BE2C (cell line): ENCODE measurements around the gene IRF2BP1.
"Not testable (repeated sequence)": the region's sequence is repeated elsewhere in the genome, so short reads cannot be mapped to it uniquely, and the experiment has no call there.

Experiments
- DNase-seq: peaks from one replicate; pipeline ENCODE4 v3.0.0-alpha.2; 2020
- H3K27me3 ChIP-seq: fragments of 250-450 bp; sonication (Bioruptor Pico); 2 replicates; pipeline ENCODE4 v1.5.1; 2020; ENCODE audit warnings: mild to moderate bottlenecking
- H3K36me3 ChIP-seq: fragments of 250-450 bp; sonication (Bioruptor Pico); 2 replicates; pipeline ENCODE4 v1.5.1; 2020; ENCODE audit warnings: mild to moderate bottlenecking
- H3K4me1 ChIP-seq: fragments of 250-450 bp; sonication (Bioruptor Pico); 2 replicates; pipeline ENCODE4 v1.5.1; 2020
- H3K4me3 ChIP-seq: 2 replicates; pipeline ENCODE4 v1.5.1; 2011; ENCODE audit warnings: low read depth, low read length
- H3K9me3 ChIP-seq: fragments of 250-450 bp; sonication (Bioruptor Pico); 2 replicates; pipeline ENCODE4 v1.5.1; 2020
- CTCF ChIP-seq: IDR thresholded peaks from 2 replicates; pipeline ENCODE4 v1.5.1; 2012; ENCODE audit warnings: mild to moderate bottlenecking, low read depth, low read length

Gene IRF2BP1

GRCh38 chr19:45873219-45873772 is 12.6 kb downstream of the IRF2BP1 start:
- peaks cover 9% of the 10 kb centered on the region for H3K27me3 ChIP-seq
- H3K36me3 ChIP-seq, result no peaks in the 10 kb centered on the region
- no peak overlapping the region for H3K4me3 ChIP-seq
- DNase-seq, result no peak
- H3K9me3 ChIP-seq, result no peaks in the 10 kb centered on the region
- no peak for TF ChIP-seq CTCF
- no peaks in the 10 kb centered on the region for H3K4me1 ChIP-seq

- H3K4me1 ChIP-seq, result no peaks in the 10 kb centered on the region
- no peak for DNase-seq
- peaks cover 15% of the 10 kb centered on the region for H3K27me3 ChIP-seq
- no peaks in the 10 kb centered on the region for H3K36me3 ChIP-seq
- no peak overlapping the region for H3K4me3 ChIP-seq
- TF ChIP-seq CTCF, result no peak
- H3K9me3 ChIP-seq, result no peaks in the 10 kb centered on the region
These were observed 13.6 kb downstream of the IRF2BP1 start for GRCh38 chr19:45872095-45872919.

DNA sequence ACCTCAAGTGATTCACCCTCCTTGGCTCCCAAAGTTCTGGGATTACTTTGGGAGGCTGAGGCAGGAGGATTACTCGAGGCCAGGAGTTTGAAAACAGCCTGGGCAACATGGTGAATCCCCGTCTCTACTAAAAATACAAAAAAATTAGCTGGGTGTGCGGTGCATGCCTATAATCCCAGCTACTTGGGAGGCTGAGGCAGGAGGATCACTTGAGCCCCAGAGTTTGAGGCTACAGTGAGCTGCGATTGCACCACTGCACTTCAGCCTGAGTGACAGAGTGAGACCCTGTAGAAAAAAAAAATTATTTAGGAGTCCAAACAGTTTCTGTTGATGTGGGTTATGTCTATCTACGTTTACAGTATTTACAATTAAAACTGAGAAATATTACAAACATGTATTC is 15.1 kb downstream of the IRF2BP1 start:
- H3K36me3 ChIP-seq, result no peaks in the 10 kb centered on the region
- no peaks in the 10 kb centered on the region for H3K9me3 ChIP-seq
- no peaks in the 10 kb centered on the region for H3K4me1 ChIP-seq
- DNase-seq, result no peak
- no peak for TF ChIP-seq CTCF
- peaks cover 30% of the 10 kb centered on the region for H3K27me3 ChIP-seq
- no peak overlapping the region for H3K4me3 ChIP-seq

DNA sequence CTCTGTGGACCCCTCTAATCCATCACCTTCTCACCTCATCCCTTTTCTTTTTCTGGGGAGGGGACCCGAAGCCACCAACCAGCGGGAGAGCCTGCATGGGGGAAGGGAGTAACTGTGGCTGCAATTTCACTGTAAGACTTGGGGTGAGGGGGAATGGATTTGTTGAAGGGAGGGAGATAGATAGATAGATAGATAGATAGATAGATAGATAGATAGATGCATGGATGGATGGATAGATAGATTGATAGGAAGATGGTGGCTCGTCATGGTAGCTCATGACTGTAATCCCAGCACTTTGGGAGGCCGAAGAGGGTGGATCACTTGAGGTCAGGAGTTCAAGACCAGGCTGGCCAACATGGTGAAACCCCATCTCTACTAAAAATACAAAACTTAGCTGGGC is 18.7 kb downstream of the IRF2BP1 start:
- not testable (repeated sequence) for H3K4me3 ChIP-seq, H3K4me1 ChIP-seq

DNA sequence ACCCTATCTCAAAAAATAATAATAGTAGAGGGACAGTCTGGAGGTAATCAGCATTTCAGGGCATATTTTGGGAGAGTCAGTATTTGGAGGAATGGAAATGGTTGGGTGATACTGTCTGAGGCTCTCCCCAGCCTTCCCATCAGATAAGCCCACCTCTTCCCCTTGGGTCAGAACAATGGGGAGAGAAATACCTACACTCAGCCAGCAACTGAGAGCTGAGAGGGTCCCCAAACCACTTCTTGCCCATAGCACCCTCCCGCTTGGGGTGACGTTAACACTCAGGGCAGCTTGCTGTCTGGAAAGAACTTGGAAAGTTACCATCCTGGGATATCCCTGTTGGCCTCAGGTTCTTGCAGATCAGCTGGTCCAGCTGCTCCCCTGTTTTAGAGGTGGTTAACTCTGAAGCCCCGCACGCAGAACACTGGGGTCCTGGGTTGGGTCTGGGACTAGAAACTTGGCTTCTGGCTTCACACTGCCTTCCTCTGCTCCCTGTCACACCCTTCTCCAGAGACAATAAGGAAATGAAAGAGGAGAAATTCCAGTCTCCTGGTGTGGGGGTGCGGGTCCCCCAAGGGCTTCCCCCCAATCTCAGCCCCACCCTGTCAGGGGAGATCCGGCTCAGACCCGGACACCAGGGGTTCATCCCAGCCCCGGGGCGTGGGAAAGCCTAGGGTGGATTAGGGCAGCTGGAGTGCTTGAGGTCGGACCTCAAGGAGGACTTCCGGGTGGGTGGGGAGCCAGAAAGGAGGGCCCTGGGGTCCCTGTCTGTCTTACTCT is 19.4 kb downstream of the IRF2BP1 start:
- Histone ChIP-seq H3K9me3 (no peaks in the 10 kb centered on the region), H3K27me3 (peaks cover 55% of the 10 kb centered on the region), H3K4me1 (no peaks in the 10 kb centered on the region), H3K36me3 (no peaks in the 10 kb centered on the region), H3K4me3 (no peak overlapping the region)
- no peak for DNase-seq
- TF ChIP-seq CTCF, result no peak

More for the DNA sequence above, 18.7 kb downstream of the IRF2BP1 start:
- H3K9me3 ChIP-seq, H3K36me3 ChIP-seq, DNase-seq: not testable (repeated sequence)
- H3K27me3 ChIP-seq, result peaks cover 55% of the 10 kb centered on the region

GRCh38 chr19:45865269-45865948 is 20.5 kb downstream of the IRF2BP1 start:
- H3K4me3 ChIP-seq, result no peak overlapping the region
- H3K4me1 ChIP-seq, result no peaks in the 10 kb centered on the region
- H3K27me3 ChIP-seq, result peaks cover 55% of the 10 kb centered on the region
- H3K9me3 ChIP-seq, result no peaks in the 10 kb centered on the region
- TF ChIP-seq CTCF, result no peak
- 0 out of 2 replicates have a peak, but pooled peaks cover 8% of the 10 kb centered on the region for H3K36me3 ChIP-seq
- DNase-seq, result no peak
